PFSK-1 (cell line): ENCODE results near the gene DNASE1L2.

ENCODE experiments used
- FOXP2 ChIP-seq: optimal IDR thresholded peaks from 2 replicates; pipeline ENCODE3; 2011; ENCODE audit warnings: borderline replicate concordance, control low read depth, inconsistent platforms; ENCODE audit not compliant: insufficient read depth; ENCODE audit errors: extremely low read length, extremely low read depth
- POLR2AphosphoS5 ChIP-seq: IDR thresholded peaks from 2 replicates; pipeline ENCODE4 v1.6.1; 2012; ENCODE audit warnings: low read depth, mild to moderate bottlenecking, control low read depth, low read length, moderate library complexity
- REST ChIP-seq, 2 experiments: IDR thresholded peaks; 2 replicates each; pipeline versions ENCODE4 v1.6.1 to v1.8.0; 2011 to 2012; ENCODE audit warnings: low read depth in 2 of 2, low read length in 2 of 2, control low read depth in 1 of 2, inconsistent platforms in 1 of 2, mild to moderate bottlenecking in 1 of 2, moderate library complexity in 1 of 2; ENCODE audit not compliant: insufficient read depth in 1 of 2
- SIN3A ChIP-seq: IDR thresholded peaks from 2 replicates; pipeline ENCODE4 v1.6.1; 2012; ENCODE audit warnings: mild to moderate bottlenecking, low read length, moderate library complexity, borderline replicate concordance; ENCODE audit not compliant: insufficient read depth
- TAF1 ChIP-seq: IDR thresholded peaks from 2 replicates; pipeline ENCODE4 v1.6.1; 2012; ENCODE audit warnings: low read length, control low read depth, borderline replicate concordance; ENCODE audit not compliant: insufficient read depth

Gene DNASE1L2

GRCh38 chr16:2194852-2195321 is 41.4 kb upstream of the DNASE1L2 start:
- peak; percentile 31 for TF ChIP-seq FOXP2
- TF ChIP-seq TAF1, result no peak

GRCh38 chr16:2195322-2196161 is 40.7 kb upstream of the DNASE1L2 start:
- TF ChIP-seq SIN3A (no peak), FOXP2 (no peak), POLR2AphosphoS5 (no peak), TAF1 (no peak), REST (IDR thresholded peaks at IDR 0.05; ENCODE audit: insufficient read depth in 1 of 2, low read depth in 2 of 2, low read length in 2 of 2) (no peak)

GRCh38 chr16:2196162-2196980 is 39.9 kb upstream of the DNASE1L2 start, which contains the start of gene CASKIN1:
Gene CASKIN1, minus strand, starts transcription at chr16:2196605. Its CDS starts 173 bp downstream, at chr16:2196432.
- TF ChIP-seq FOXP2 (no peak), TAF1 (no peak), SIN3A (no peak)

- TF ChIP-seq POLR2AphosphoS5 (no peak), SIN3A (no peak), FOXP2 (no peak), TAF1 (no peak), REST (IDR thresholded peaks at IDR 0.05; ENCODE audit: insufficient read depth in 1 of 2, low read depth in 2 of 2, low read length in 2 of 2) (no peak)
Observed at GRCh38 chr16:2196981-2197511, 39.2 kb upstream of the DNASE1L2 start.

- TF ChIP-seq TAF1 (no peak), POLR2AphosphoS5 (no peak), FOXP2 (no peak), SIN3A (no peak), REST (IDR thresholded peaks at IDR 0.05; ENCODE audit: insufficient read depth in 1 of 2, low read depth in 2 of 2, low read length in 2 of 2) (no peak)
Observed at GRCh38 chr16:2197765-2198164, 38.5 kb upstream of the DNASE1L2 start.

GRCh38 chr16:2198283-2198682 is 38.0 kb upstream of the DNASE1L2 start:
- TF ChIP-seq POLR2AphosphoS5 (no peak), SIN3A (no peak), TAF1 (no peak), FOXP2 (no peak), REST (IDR thresholded peaks at IDR 0.05; ENCODE audit: insufficient read depth in 1 of 2, low read depth in 2 of 2, low read length in 2 of 2) (no peak)
